DND-41 (cell line): ENCODE measurements around the gene NOX1.

Source experiments
- ATAC-seq: fragments of 200-7000 bp; cut with Tn5 transposase; 3 replicates; pipeline ENCODE4 v1.9.1; 2021; ENCODE audit warnings: low read depth; ENCODE audit not compliant: insufficient read depth
- DNase-seq: peaks from one replicate; pipeline ENCODE4 v3.0.0-alpha.2; 2020
- H2AFZ ChIP-seq: 2 replicates; pipeline ENCODE4 v1.6.0; 2012; ENCODE audit warnings: low read depth, low read length
- H3K27ac ChIP-seq: 2 replicates; pipeline ENCODE4 v1.5.1; 2012; ENCODE audit warnings: low read length, inconsistent platforms
- H3K27me3 ChIP-seq: fragments of 200-600 bp; sonication (generic); 2 replicates; pipeline ENCODE4 v1.6.0; 2012; ENCODE audit warnings: low read length, mild to moderate bottlenecking, inconsistent platforms; ENCODE audit not compliant: insufficient read depth, poor library complexity
- H3K36me3 ChIP-seq: 2 replicates; pipeline ENCODE4 v1.5.1; 2012; ENCODE audit warnings: low read length, inconsistent platforms; ENCODE audit not compliant: insufficient read depth
- H3K4me1 ChIP-seq: 2 replicates; pipeline ENCODE4 v1.5.1; 2012; ENCODE audit warnings: mild to moderate bottlenecking, low read length; ENCODE audit not compliant: insufficient read depth
- H3K4me2 ChIP-seq: 2 replicates; pipeline ENCODE4 v1.6.0; 2012; ENCODE audit warnings: mild to moderate bottlenecking, moderate library complexity, low read length, inconsistent platforms; ENCODE audit not compliant: insufficient read depth
- H3K4me3 ChIP-seq, 2 experiments: fragments of 200-600 bp in 1 of 2; shearing (Covaris generic) in 1 of 2; 2 replicates each; pipeline ENCODE4 v1.5.1; 2012 to 2016; ENCODE audit warnings: inconsistent platforms in 2 of 2, low read length in 2 of 2, mild to moderate bottlenecking in 2 of 2, low read depth in 1 of 2, moderate library complexity in 1 of 2
- H3K79me2 ChIP-seq: 2 replicates; pipeline ENCODE4 v1.6.0; 2012; ENCODE audit warnings: low read length, inconsistent platforms; ENCODE audit not compliant: insufficient read depth
- H3K9ac ChIP-seq: 2 replicates; pipeline ENCODE4 v1.6.0; 2012; ENCODE audit warnings: low read depth, mild to moderate bottlenecking, inconsistent platforms, low read length, moderate library complexity
- H3K9me3 ChIP-seq: 2 replicates; pipeline ENCODE4 v1.5.1; 2012; ENCODE audit warnings: low read length, moderate library complexity, mild to moderate bottlenecking, inconsistent platforms; ENCODE audit not compliant: insufficient read depth, severe bottlenecking
- H4K20me1 ChIP-seq: 2 replicates; pipeline ENCODE4 v1.6.0; 2012; ENCODE audit warnings: low read length; ENCODE audit not compliant: insufficient read depth
- CTCF ChIP-seq: IDR thresholded peaks from 2 replicates; pipeline ENCODE4 v1.5.1; 2012; ENCODE audit warnings: borderline replicate concordance, low read length, moderate library complexity, mild to moderate bottlenecking; ENCODE audit not compliant: poor library complexity, severe bottlenecking; ENCODE audit errors: extremely low read depth
- EZH2 ChIP-seq: IDR thresholded peaks from 3 replicates; pipeline ENCODE4 v1.6.1; 2012; ENCODE audit warnings: borderline replicate concordance, low read depth, mild to moderate bottlenecking, moderate library complexity, low read length, inconsistent platforms; ENCODE audit not compliant: severe bottlenecking

NOX1 gene

GRCh38 chrX:100874325-100874724 lies at the start of gene NOX1:
TSS of gene NOX1 (minus strand) at chrX:100874359. CDS start at chrX:100874139, 220 bp downstream.
- Histone ChIP-seq H3K36me3 (no peaks in the 10 kb centered on the region), H3K9me3 (no peaks in the 10 kb centered on the region), H3K9ac (no peak within 1 kb of the TSS), H3K27ac (no peak within 1 kb of the TSS), H3K4me3 (no peak within 1 kb of the TSS), H4K20me1 (no peaks in the 10 kb centered on the region), H3K79me2 (no peaks in the 10 kb centered on the region), H2AFZ (no peak within 1 kb of the TSS), H3K27me3 (no peaks in the 10 kb centered on the region), H3K4me1 (no peaks in the 10 kb centered on the region), H3K4me2 (no peak within 1 kb of the TSS)
- TF ChIP-seq CTCF (no peak), EZH2 (no peak)
- ATAC-seq: no peak
- no peak for DNase-seq

- Histone ChIP-seq H3K27ac (no peak overlapping the region), H4K20me1 (no peaks in the 10 kb centered on the region), H3K4me2 (no peak overlapping the region), H2AFZ (no peak overlapping the region), H3K9ac (no peak overlapping the region), H3K79me2 (no peaks in the 10 kb centered on the region), H3K36me3 (no peaks in the 10 kb centered on the region), H3K27me3 (no peaks in the 10 kb centered on the region), H3K4me1 (no peaks in the 10 kb centered on the region), H3K9me3 (no peaks in the 10 kb centered on the region), H3K4me3 (no peak overlapping the region)
- DNase-seq: no peak
- TF ChIP-seq EZH2 (no peak), CTCF (no peak)
- ATAC-seq: no peak
Observed at GRCh38 chrX:100915562-100915961, 41.4 kb upstream of the NOX1 start.

- Histone ChIP-seq H3K4me3 (no peak overlapping the region), H3K36me3 (no peaks in the 10 kb centered on the region), H3K27me3 (no peaks in the 10 kb centered on the region), H3K9me3 (no peaks in the 10 kb centered on the region), H4K20me1 (no peaks in the 10 kb centered on the region), H3K27ac (no peak overlapping the region), H3K79me2 (no peaks in the 10 kb centered on the region), H3K4me2 (no peak overlapping the region), H2AFZ (no peak overlapping the region), H3K4me1 (no peaks in the 10 kb centered on the region), H3K9ac (no peak overlapping the region)
- TF ChIP-seq CTCF (no peak), EZH2 (no peak)
- no peak for ATAC-seq
- no peak for DNase-seq
Observed at GRCh38 chrX:100913111-100913510, 39.0 kb upstream of the NOX1 start.

- Histone ChIP-seq H3K4me3 (no peak overlapping the region), H3K4me1 (no peaks in the 10 kb centered on the region), H3K36me3 (no peaks in the 10 kb centered on the region), H2AFZ (no peak overlapping the region), H3K79me2 (no peaks in the 10 kb centered on the region), H3K4me2 (no peak overlapping the region), H3K9me3 (no peaks in the 10 kb centered on the region), H3K27me3 (no peaks in the 10 kb centered on the region), H3K9ac (no peak overlapping the region), H4K20me1 (no peaks in the 10 kb centered on the region), H3K27ac (no peak overlapping the region)
- DNase-seq (no peak), ATAC-seq (no peak)
- no peak for TF ChIP-seq CTCF
- no peak for TF ChIP-seq EZH2
Observed at GRCh38 chrX:100911731-100912130, 37.6 kb upstream of the NOX1 start.
